Right lobe of liver (tissue), 6 donors: Measurements from ENCODE around the gene CYFIP1. TPM values are rescaled to one million over a fixed set of nuclear protein-coding genes. Genes with fewer than 3 reads are reported as not detected.

ENCODE experiments used
- ATAC-seq, 4 donors: fragments of 200-7000 bp; cut with Tn5 transposase; one replicate each; pipeline ENCODE4 v1.9.1; 2020; ENCODE audit warnings: mild to moderate bottlenecking in 4 of 4, moderate library complexity in 4 of 4
- DNase-seq, 3 donors: peaks; one replicate each; pipeline ENCODE4 v3.0.0-alpha.2; 2020
- H3K27ac ChIP-seq, 3 donors: fragments of 200-600 bp; one replicate each; pipeline ENCODE4 v1.8.0; 2022
- H3K27me3 ChIP-seq, 2 donors: fragments of 200-600 bp; one replicate each; pipeline ENCODE4 v1.8.0; 2022
- H3K36me3 ChIP-seq, 4 donors: fragments of 200-600 bp; sonication (generic) in 1 of 4; one replicate each; pipeline versions ENCODE4 v1.5.1 to v1.8.0; 2017 to 2022; ENCODE audit warnings: control low read depth in 1 of 4
- H3K4me1 ChIP-seq, 4 donors: fragments of 200-600 bp; sonication (generic) in 1 of 4; one replicate each; pipeline versions ENCODE4 v1.5.1 to v1.8.0; 2017 to 2022; ENCODE audit warnings: control low read depth in 1 of 4
- H3K4me3 ChIP-seq, 3 donors: fragments of 200-600 bp; one replicate each; pipeline ENCODE4 v1.8.0; 2022
- H3K9me3 ChIP-seq, 4 donors: fragments of 200-600 bp; sonication (generic) in 1 of 4; one replicate each; pipeline versions ENCODE4 v1.5.1 to v1.8.0; 2017 to 2022; ENCODE audit warnings: control low read depth in 1 of 4
- CTCF ChIP-seq, 4 donors: fragments of 200-600 bp in 3 of 4; fragments of 450-650 bp in 1 of 4; IDR thresholded peaks; one replicate each; pipeline versions ENCODE4 v1.5.1 to v1.8.0; 2016 to 2022; ENCODE audit warnings: antibody characterized with exemption in 4 of 4, mild to moderate bottlenecking in 2 of 4
- POLR2A ChIP-seq: fragments of 450-650 bp; IDR thresholded peaks from one replicate; pipeline ENCODE4 v1.6.1; 2017; ENCODE audit warnings: antibody characterized with exemption, mild to moderate bottlenecking
- WGBS: methylation state at CpG from one replicate; pipeline ENCODE4 v1.1.6; 2018; ENCODE audit warnings: low coverage, low lambda C conversion rate; ENCODE audit not compliant: insufficient coverage; ENCODE audit errors: missing lambda C conversion rate; 5-methylcytosine and 5-hydroxymethylcytosine counted together
- intact Hi-C, 2 donors: fragments of 100-400 bp; cut with DNase I; formaldehyde crosslinking; loops; one replicate each; pipeline versions ENCODE4 v1.11.2 to v1.14.1; 2022
- total RNA-seq, 6 experiments: library from RNA; depleted of rRNA in 2 of 6; stranded (reverse); fragments of >200 nt in 2 of 6; fragmentation: NEBNext Ultra II Directional in 3 of 6; extraction: Animal tissue kit (Norgen Biotek cat#: 25700) in 3 of 6; gene quantifications; one replicate each; pipeline versions ENCODE4 v1.1.0 to v1.2.4, GENCODE V29; 2016 to 2023
- donor health status: DM: no; HTN: yes; CAD: no.
- donor health status: DM: no; HTN: no; CAD: no.
- donor health status: DM: no; HTN: no; CAD: no.
- donor health status: DM: no; HTN: yes; CAD: no.
- donor health status: DM: no; HTN: yes; CAD: no.

CYFIP1 gene
- total RNA-seq, 6 experiments from 2014 or later: 44.3 to 73.2 (median 50.7) TPM

GRCh38 chr15:22844421-22845288, 135.5 kb downstream of the CYFIP1 start:
- ATAC-seq (no peak), DNase-seq (no peak)
- no peak overlapping the region for H3K27ac ChIP-seq
- 72% methylated on average over 18 of the region's 19 CpGs for WGBS
- intact Hi-C loops: no loop called here
- no peak for TF ChIP-seq CTCF (IDR thresholded peaks at IDR 0.05)
- TF ChIP-seq POLR2A: no peak
- no peaks in the 10 kb centered on the region for H3K27me3 ChIP-seq
- peaks cover 0 to 19% (median 0%) of the 10 kb centered on the region in 4 donors for H3K36me3 ChIP-seq
- H3K4me3 ChIP-seq: no peak overlapping the region
- H3K4me1 ChIP-seq: peaks cover 0 to 14% (median 3%) of the 10 kb centered on the region in 4 donors
- H3K9me3 ChIP-seq: no peaks in the 10 kb centered on the region

GRCh38 chr15:22839046-22839695, 141.0 kb downstream of the CYFIP1 start:
- Histone ChIP-seq H3K27ac (peak overlapping the region; percentile 66 to 84 (median 80)), H3K36me3 (peaks cover 0 to 7% (median 0%) of the 10 kb centered on the region in 4 donors), H3K4me1 (peaks cover 0 to 19% (median 3%) of the 10 kb centered on the region in 4 donors), H3K27me3 (no peaks in the 10 kb centered on the region), H3K4me3 (peak overlapping the region; percentile 71 to 79 (median 72)), H3K9me3 (no peaks in the 10 kb centered on the region)
- ATAC-seq: no peak
- TF ChIP-seq POLR2A (no peak), CTCF (IDR thresholded peaks at IDR 0.05) (no peak)
- intact Hi-C loops: no loop called here
- no peak for DNase-seq
- WGBS: under 1% methylated on average over 16 of the region's 16 CpGs

- Histone ChIP-seq H3K27me3 (no peaks in the 10 kb centered on the region), H3K9me3 (no peaks in the 10 kb centered on the region), H3K27ac (peak within 1 kb of the TSS; percentile 75 to 84 (median 80)), H3K36me3 (peaks cover 0 to 2% (median 0%) of the 10 kb centered on the region in 4 donors), H3K4me1 (peaks cover 0 to 19% (median 3%) of the 10 kb centered on the region in 4 donors), H3K4me3 (peak within 1 kb of the TSS; percentile 71 to 79 (median 72))
- peak in 3 of 4 donors; percentile 8 to 23 (median 9) for TF ChIP-seq CTCF (IDR thresholded peaks at IDR 0.05)
- peak; percentile 92 for TF ChIP-seq POLR2A
- WGBS: under 1% methylated on average over 21 of the region's 83 CpGs
- peak; percentile 98 to 99 (median 98) for ATAC-seq
- intact Hi-C loops: no loop called here
- DNase-seq: peak; percentile 99
Observed at GRCh38 chr15:22838292-22839042, 141.7 kb downstream of the CYFIP1 start, which contains the start of gene NIPA2. TSS of gene NIPA2 (plus strand) at chr15:22838666. CDS start at chr15:22851732, 13,066 bp downstream.

GRCh38 chr15:22831473-22831872, 148.7 kb downstream of the CYFIP1 start:
- Histone ChIP-seq H3K36me3 (peaks cover 0 to 5% (median 0%) of the 10 kb centered on the region in 4 donors), H3K4me1 (no peaks in the 10 kb centered on the region), H3K9me3 (no peaks in the 10 kb centered on the region), H3K27me3 (no peaks in the 10 kb centered on the region), H3K4me3 (no peak overlapping the region), H3K27ac (no peak overlapping the region)
- no peak for ATAC-seq
- TF ChIP-seq CTCF (IDR thresholded peaks at IDR 0.05) (no peak), POLR2A (no peak)
- intact Hi-C loops: no loop called here
- 89% methylated on average over 1 of the region's 1 CpG for WGBS
- no peak for DNase-seq
